SU-DHL-6 (cell line): ENCODE measurements around the gene ANKRD28.
A peak's percentile ranks its signal among the peaks of the same experiment; 100 is the strongest.

Experiments
- H2AFZ ChIP-seq: fragments of 200-600 bp; sonication (generic); 2 replicates; pipeline ENCODE4 v1.6.1; 2014; ENCODE audit warnings: low read depth, mild to moderate bottlenecking, moderate library complexity, mixed read lengths, antibody characterized with exemption, low read length; ENCODE audit not compliant: severe bottlenecking
- H3F3A ChIP-seq: fragments of 200-600 bp; shearing (Covaris generic); 2 replicates; pipeline ENCODE4 v1.6.0; 2016; ENCODE audit warnings: antibody characterized with exemption, mild to moderate bottlenecking; ENCODE audit not compliant: insufficient read depth
- H3K27ac ChIP-seq: fragments of 200-600 bp; sonication (generic); 2 replicates; pipeline ENCODE4 v1.5.1; 2016; ENCODE audit warnings: low read depth, mild to moderate bottlenecking, low read length, moderate library complexity, mixed read lengths
- H3K27me3 ChIP-seq: fragments of 200-600 bp; sonication (generic), shearing (Covaris generic); 2 replicates; pipeline ENCODE4 v1.6.0; 2014; ENCODE audit warnings: mild to moderate bottlenecking, low read length
- H3K36me3 ChIP-seq: fragments of 200-600 bp; sonication (generic); 2 replicates; pipeline ENCODE4 v1.6.1; 2014; ENCODE audit warnings: mild to moderate bottlenecking, low read length, mixed read lengths
- H3K4me2 ChIP-seq: fragments of 300-600, 200-600 bp; shearing (Covaris generic), sonication (generic); 2 replicates; pipeline ENCODE4 v1.6.0; 2014; ENCODE audit warnings: low read length, low read depth, mild to moderate bottlenecking; ENCODE audit not compliant: poor library complexity, severe bottlenecking
- H3K4me3 ChIP-seq: fragments of 200-600 bp; sonication (generic); 2 replicates; pipeline ENCODE4 v1.5.1; 2014; ENCODE audit warnings: antibody characterized with exemption, low read length, mild to moderate bottlenecking, mixed read lengths; ENCODE audit not compliant: insufficient read depth, poor library complexity, severe bottlenecking
- H3K79me2 ChIP-seq: fragments of 200-600 bp; sonication (generic); 2 replicates; pipeline ENCODE4 v1.6.1; 2014; ENCODE audit warnings: mild to moderate bottlenecking, low read length, moderate library complexity; ENCODE audit not compliant: insufficient read depth
- H3K9ac ChIP-seq: fragments of 200-600 bp; sonication (generic); 2 replicates; pipeline ENCODE4 v1.7.0; 2014; ENCODE audit warnings: mild to moderate bottlenecking, low read length
- H3K9me2 ChIP-seq: fragments of 200-600 bp; sonication (generic); replicated peaks from 2 replicates; pipeline ENCODE4 v1.6.1; 2014; ENCODE audit warnings: low read length; ENCODE audit not compliant: insufficient read depth
- H3K9me3 ChIP-seq: fragments of 200-600 bp; sonication (generic); 2 replicates; pipeline ENCODE4 v1.6.1; 2014; ENCODE audit warnings: low read length, mixed read lengths; ENCODE audit not compliant: insufficient read depth
- H4K20me1 ChIP-seq: fragments of 200-600 bp; sonication (generic); 2 replicates; pipeline ENCODE4 v1.6.1; 2014; ENCODE audit warnings: low read depth, mild to moderate bottlenecking, antibody characterized with exemption, low read length, moderate library complexity, mixed read lengths
- CTCF ChIP-seq: fragments of 200-600 bp; sonication (generic); IDR thresholded peaks from one replicate; pipeline ENCODE4 v1.5.1; 2017; ENCODE audit warnings: antibody characterized with exemption, mild to moderate bottlenecking, low read length, moderate library complexity; ENCODE audit not compliant: insufficient read depth, poor library complexity, severe bottlenecking
- EZH2phosphoT487 ChIP-seq: fragments of 200-600 bp; sonication (generic), shearing (Covaris generic); conservative IDR thresholded peaks from 2 replicates; pipeline ENCODE4 v1.6.1; 2018; ENCODE audit warnings: mild to moderate bottlenecking, antibody characterized with exemption, low read length, moderate library complexity, mixed read lengths

ANKRD28 gene

GRCh38 chr3:15798533-15799245, 910 bp upstream of the ANKRD28 start:
- Histone ChIP-seq H3K36me3 (0 out of 2 replicates have a peak, but pooled peaks cover 4% of the 10 kb centered on the region), H3K27ac (no peak overlapping the region), H2AFZ (no peak overlapping the region), H3K9me2 (no peaks in the 10 kb centered on the region), H3K4me2 (peak overlapping the region; percentile 63), H3K9me3 (no peaks in the 10 kb centered on the region), H3K4me3 (no peak overlapping the region), H3K79me2 (peaks cover 67% of the 10 kb centered on the region), H3F3A (peaks cover 22% of the 10 kb centered on the region; the same call in 1 of the 2 replicates), H3K9ac (no peak overlapping the region), H3K27me3 (no peaks in the 10 kb centered on the region), H4K20me1 (peaks cover 16% of the 10 kb centered on the region; the same call in 1 of the 2 replicates)
- no peak for TF ChIP-seq CTCF

GRCh38 chr3:15796771-15797641, 773 bp downstream of the ANKRD28 start:
- Histone ChIP-seq H3F3A (peaks cover 26% of the 10 kb centered on the region; the same call in 1 of the 2 replicates), H3K9ac (peak overlapping the region; percentile 12; the same call in 1 of the 2 replicates)
- TF ChIP-seq CTCF (no peak), EZH2phosphoT487 (no peak)

GRCh38 chr3:15796331-15796730, 1.4 kb downstream of the ANKRD28 start:
- Histone ChIP-seq H3K36me3 (peaks cover 15% of the 10 kb centered on the region), H3K4me2 (peak overlapping the region; percentile 63), H3K79me2 (peaks cover 70% of the 10 kb centered on the region), H2AFZ (no peak overlapping the region), H3K4me3 (peak overlapping the region; percentile 36), H3F3A (peaks cover 26% of the 10 kb centered on the region; the same call in 1 of the 2 replicates), H3K9me2 (no peaks in the 10 kb centered on the region), H3K9me3 (no peaks in the 10 kb centered on the region), H3K27ac (peak overlapping the region; percentile 53), H3K9ac (peak overlapping the region; percentile 12; the same call in 1 of the 2 replicates), H3K27me3 (no peaks in the 10 kb centered on the region), H4K20me1 (peaks cover 11% of the 10 kb centered on the region; the same call in 1 of the 2 replicates)
- TF ChIP-seq CTCF (no peak), EZH2phosphoT487 (no peak)

More at GRCh38 chr3:15796771-15797641, 773 bp downstream of the ANKRD28 start:
- Histone ChIP-seq H2AFZ (no peak overlapping the region), H3K9me2 (no peaks in the 10 kb centered on the region), H3K4me3 (no peak overlapping the region), H3K9me3 (no peaks in the 10 kb centered on the region), H3K27ac (peak overlapping the region; percentile 53), H3K4me2 (peak overlapping the region; percentile 63), H3K79me2 (peaks cover 69% of the 10 kb centered on the region), H3K36me3 (peaks cover 12% of the 10 kb centered on the region), H4K20me1 (peaks cover 11% of the 10 kb centered on the region; the same call in 1 of the 2 replicates), H3K27me3 (no peaks in the 10 kb centered on the region)
